HepG2 (cell line): ENCODE results near the gene TSPAN17. TPM values are rescaled to one million over a fixed set of nuclear protein-coding genes. Genes with fewer than 3 reads are reported as not detected.

ENCODE experiments used
- AKAP8 ChIP-seq: sonication (generic); formaldehyde crosslinking; IDR thresholded peaks from 2 replicates; pipeline ENCODE4 v1.5.1; 2020; ENCODE audit warnings: mild to moderate bottlenecking, missing genetic modification reagents
- CBX5 ChIP-seq: sonication (generic); formaldehyde crosslinking; IDR thresholded peaks from 2 replicates; pipeline ENCODE4 v1.4.0; 2020; ENCODE audit warnings: missing genetic modification reagents, borderline replicate concordance
- E2F5 ChIP-seq: sonication (generic); formaldehyde crosslinking; conservative IDR thresholded peaks from 2 replicates; pipeline ENCODE4 v1.4.0; 2020; ENCODE audit warnings: missing genetic modification reagents
- JARID2 ChIP-seq: sonication (generic); formaldehyde crosslinking; IDR thresholded peaks from 2 replicates; pipeline ENCODE4 v1.8.1; 2023; ENCODE audit warnings: missing genetic modification reagents, inconsistent platforms; ENCODE audit not compliant: insufficient replicate concordance
- MIER2 ChIP-seq: IDR thresholded peaks from 2 replicates; pipeline ENCODE4 v1.6.1; 2016; ENCODE audit warnings: missing biosample characterization, missing genetic modification reagents
- PHF8 ChIP-seq: sonication (generic); formaldehyde crosslinking; IDR thresholded peaks from 2 replicates; pipeline ENCODE4 v1.5.0; 2020; ENCODE audit warnings: missing genetic modification reagents
- POGZ ChIP-seq: sonication (generic); formaldehyde crosslinking; IDR thresholded peaks from 2 replicates; pipeline ENCODE4 v1.4.0; 2020; ENCODE audit warnings: mild to moderate bottlenecking, missing genetic modification reagents
- REL ChIP-seq: sonication (generic); formaldehyde crosslinking; conservative IDR thresholded peaks from 2 replicates; pipeline ENCODE4 v1.8.0; 2022; ENCODE audit warnings: mild to moderate bottlenecking, missing genetic modification reagents, moderate library complexity
- SRF ChIP-seq: IDR thresholded peaks from 2 replicates; pipeline ENCODE4 v1.6.1; 2011; ENCODE audit warnings: mild to moderate bottlenecking, low read depth, low read length, moderate library complexity
- ZEB1 ChIP-seq: IDR thresholded peaks from 2 replicates; pipeline ENCODE4 v1.6.1; 2012; ENCODE audit warnings: mild to moderate bottlenecking, low read depth, inconsistent platforms; ENCODE audit not compliant: insufficient replicate concordance
- ZNF660 ChIP-seq: sonication (generic); formaldehyde crosslinking; IDR thresholded peaks from 2 replicates; pipeline ENCODE4 v1.5.1; 2020; ENCODE audit warnings: mild to moderate bottlenecking, low read depth, missing genetic modification reagents, borderline replicate concordance
- ZNF670 ChIP-seq: sonication (generic); formaldehyde crosslinking; IDR thresholded peaks from 2 replicates; pipeline ENCODE4 v1.8.0; 2022; ENCODE audit warnings: mild to moderate bottlenecking, missing genetic modification reagents, borderline replicate concordance
- polyA plus RNA-seq, 8 experiments: library from polyadenylated mRNA; depleted of rRNA in 3 of 8; stranded (reverse) in 7 of 8; unstranded in 1 of 8; fragments of >200 nt; fragmentation: Illumina TruSeq in 4 of 8; extraction: Trizol in 4 of 8; gene quantifications; 2 replicates each; pipeline versions ENCODE4 v1.2.1 to v1.2.3, GENCODE V29; 2011 to 2016; ENCODE audit warnings: low read depth in 4 of 8, missing spikeins in 1 of 8, mixed read lengths in 1 of 8; ENCODE audit not compliant: insufficient read depth in 1 of 8
- total RNA-seq, 5 experiments: library from RNA; depleted of rRNA; stranded (reverse); fragments of >200 nt; fragmentation: Illumina TruSeq; extraction: Trizol; gene quantifications; 2 replicates each; pipeline ENCODE4 v1.2.3, GENCODE V29; 2016; ENCODE audit warnings: low read depth in 1 of 5
- TF ChIP-seq, protein P1 (sequence below): sonication (generic); formaldehyde crosslinking; IDR thresholded peaks from 2 replicates; pipeline ENCODE4 v1.5.0; 2020; ENCODE audit warnings: missing genetic modification reagents, mild to moderate bottlenecking, borderline replicate concordance
- TF ChIP-seq, protein P2 (sequence below): sonication (generic); formaldehyde crosslinking; IDR thresholded peaks from 2 replicates; pipeline ENCODE4 v1.9.0; 2021; ENCODE audit warnings: mild to moderate bottlenecking, missing genetic modification reagents
- TF ChIP-seq, protein P3 (sequence below): sonication (generic); formaldehyde crosslinking; IDR thresholded peaks from 2 replicates; pipeline ENCODE4 v1.8.1; 2022; ENCODE audit warnings: low read depth, mild to moderate bottlenecking, missing genetic modification reagents
- TF ChIP-seq, protein P4 (sequence below): sonication (generic); formaldehyde crosslinking; IDR thresholded peaks from 2 replicates; pipeline ENCODE4 v1.9.0; 2021; ENCODE audit warnings: missing genetic modification reagents, mild to moderate bottlenecking, borderline replicate concordance

Gene TSPAN17
- total and polyA plus RNA-seq, 2 of the 13 experiments (the other 11 are each of a cell fraction or from before 2014, with no cell fraction given), result 11.5 to 15.0 TPM

GRCh38 chr5:176647030-176647842 is at the start of gene TSPAN17 (continued):
- TF ChIP-seq, protein P1, sequence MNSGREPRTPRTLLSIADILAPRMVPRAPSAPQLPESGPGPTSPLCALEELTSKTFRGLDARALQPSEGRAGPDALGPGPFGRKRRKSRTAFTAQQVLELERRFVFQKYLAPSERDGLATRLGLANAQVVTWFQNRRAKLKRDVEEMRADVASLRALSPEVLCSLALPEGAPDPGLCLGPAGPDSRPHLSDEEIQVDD, result no peak
- TF ChIP-seq E2F5 (CRISPR knock-in tag), result no peak
- no peak for TF ChIP-seq ZNF660 (CRISPR knock-in tag)
- TF ChIP-seq MIER2 (CRISPR knock-in tag), result no peak
- TF ChIP-seq JARID2, result no peak
- peak; percentile 28; the same call in 1 of the 2 replicates for TF ChIP-seq SRF
- no peak for TF ChIP-seq ZEB1
- TF ChIP-seq, protein P2, sequence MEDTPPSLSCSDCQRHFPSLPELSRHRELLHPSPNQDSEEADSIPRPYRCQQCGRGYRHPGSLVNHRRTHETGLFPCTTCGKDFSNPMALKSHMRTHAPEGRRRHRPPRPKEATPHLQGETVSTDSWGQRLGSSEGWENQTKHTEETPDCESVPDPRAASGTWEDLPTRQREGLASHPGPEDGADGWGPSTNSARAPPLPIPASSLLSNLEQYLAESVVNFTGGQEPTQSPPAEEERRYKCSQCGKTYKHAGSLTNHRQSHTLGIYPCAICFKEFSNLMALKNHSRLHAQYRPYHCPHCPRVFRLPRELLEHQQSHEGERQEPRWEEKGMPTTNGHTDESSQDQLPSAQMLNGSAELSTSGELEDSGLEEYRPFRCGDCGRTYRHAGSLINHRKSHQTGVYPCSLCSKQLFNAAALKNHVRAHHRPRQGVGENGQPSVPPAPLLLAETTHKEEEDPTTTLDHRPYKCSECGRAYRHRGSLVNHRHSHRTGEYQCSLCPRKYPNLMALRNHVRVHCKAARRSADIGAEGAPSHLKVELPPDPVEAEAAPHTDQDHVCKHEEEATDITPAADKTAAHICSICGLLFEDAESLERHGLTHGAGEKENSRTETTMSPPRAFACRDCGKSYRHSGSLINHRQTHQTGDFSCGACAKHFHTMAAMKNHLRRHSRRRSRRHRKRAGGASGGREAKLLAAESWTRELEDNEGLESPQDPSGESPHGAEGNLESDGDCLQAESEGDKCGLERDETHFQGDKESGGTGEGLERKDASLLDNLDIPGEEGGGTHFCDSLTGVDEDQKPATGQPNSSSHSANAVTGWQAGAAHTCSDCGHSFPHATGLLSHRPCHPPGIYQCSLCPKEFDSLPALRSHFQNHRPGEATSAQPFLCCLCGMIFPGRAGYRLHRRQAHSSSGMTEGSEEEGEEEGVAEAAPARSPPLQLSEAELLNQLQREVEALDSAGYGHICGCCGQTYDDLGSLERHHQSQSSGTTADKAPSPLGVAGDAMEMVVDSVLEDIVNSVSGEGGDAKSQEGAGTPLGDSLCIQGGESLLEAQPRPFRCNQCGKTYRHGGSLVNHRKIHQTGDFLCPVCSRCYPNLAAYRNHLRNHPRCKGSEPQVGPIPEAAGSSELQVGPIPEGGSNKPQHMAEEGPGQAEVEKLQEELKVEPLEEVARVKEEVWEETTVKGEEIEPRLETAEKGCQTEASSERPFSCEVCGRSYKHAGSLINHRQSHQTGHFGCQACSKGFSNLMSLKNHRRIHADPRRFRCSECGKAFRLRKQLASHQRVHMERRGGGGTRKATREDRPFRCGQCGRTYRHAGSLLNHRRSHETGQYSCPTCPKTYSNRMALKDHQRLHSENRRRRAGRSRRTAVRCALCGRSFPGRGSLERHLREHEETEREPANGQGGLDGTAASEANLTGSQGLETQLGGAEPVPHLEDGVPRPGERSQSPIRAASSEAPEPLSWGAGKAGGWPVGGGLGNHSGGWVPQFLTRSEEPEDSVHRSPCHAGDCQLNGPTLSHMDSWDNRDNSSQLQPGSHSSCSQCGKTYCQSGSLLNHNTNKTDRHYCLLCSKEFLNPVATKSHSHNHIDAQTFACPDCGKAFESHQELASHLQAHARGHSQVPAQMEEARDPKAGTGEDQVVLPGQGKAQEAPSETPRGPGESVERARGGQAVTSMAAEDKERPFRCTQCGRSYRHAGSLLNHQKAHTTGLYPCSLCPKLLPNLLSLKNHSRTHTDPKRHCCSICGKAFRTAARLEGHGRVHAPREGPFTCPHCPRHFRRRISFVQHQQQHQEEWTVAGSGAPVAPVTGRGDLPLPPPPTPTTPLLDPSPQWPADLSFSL (CRISPR knock-in tag), result no peak
- TF ChIP-seq, protein P3, sequence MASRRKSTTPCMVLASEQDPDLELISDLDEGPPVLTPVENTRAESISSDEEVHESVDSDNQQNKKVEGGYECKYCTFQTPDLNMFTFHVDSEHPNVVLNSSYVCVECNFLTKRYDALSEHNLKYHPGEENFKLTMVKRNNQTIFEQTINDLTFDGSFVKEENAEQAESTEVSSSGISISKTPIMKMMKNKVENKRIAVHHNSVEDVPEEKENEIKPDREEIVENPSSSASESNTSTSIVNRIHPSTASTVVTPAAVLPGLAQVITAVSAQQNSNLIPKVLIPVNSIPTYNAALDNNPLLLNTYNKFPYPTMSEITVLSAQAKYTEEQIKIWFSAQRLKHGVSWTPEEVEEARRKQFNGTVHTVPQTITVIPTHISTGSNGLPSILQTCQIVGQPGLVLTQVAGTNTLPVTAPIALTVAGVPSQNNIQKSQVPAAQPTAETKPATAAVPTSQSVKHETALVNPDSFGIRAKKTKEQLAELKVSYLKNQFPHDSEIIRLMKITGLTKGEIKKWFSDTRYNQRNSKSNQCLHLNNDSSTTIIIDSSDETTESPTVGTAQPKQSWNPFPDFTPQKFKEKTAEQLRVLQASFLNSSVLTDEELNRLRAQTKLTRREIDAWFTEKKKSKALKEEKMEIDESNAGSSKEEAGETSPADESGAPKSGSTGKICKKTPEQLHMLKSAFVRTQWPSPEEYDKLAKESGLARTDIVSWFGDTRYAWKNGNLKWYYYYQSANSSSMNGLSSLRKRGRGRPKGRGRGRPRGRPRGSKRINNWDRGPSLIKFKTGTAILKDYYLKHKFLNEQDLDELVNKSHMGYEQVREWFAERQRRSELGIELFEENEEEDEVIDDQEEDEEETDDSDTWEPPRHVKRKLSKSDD (CRISPR knock-in tag), result no peak
- TF ChIP-seq AKAP8, result no peak
- TF ChIP-seq, protein P4, sequence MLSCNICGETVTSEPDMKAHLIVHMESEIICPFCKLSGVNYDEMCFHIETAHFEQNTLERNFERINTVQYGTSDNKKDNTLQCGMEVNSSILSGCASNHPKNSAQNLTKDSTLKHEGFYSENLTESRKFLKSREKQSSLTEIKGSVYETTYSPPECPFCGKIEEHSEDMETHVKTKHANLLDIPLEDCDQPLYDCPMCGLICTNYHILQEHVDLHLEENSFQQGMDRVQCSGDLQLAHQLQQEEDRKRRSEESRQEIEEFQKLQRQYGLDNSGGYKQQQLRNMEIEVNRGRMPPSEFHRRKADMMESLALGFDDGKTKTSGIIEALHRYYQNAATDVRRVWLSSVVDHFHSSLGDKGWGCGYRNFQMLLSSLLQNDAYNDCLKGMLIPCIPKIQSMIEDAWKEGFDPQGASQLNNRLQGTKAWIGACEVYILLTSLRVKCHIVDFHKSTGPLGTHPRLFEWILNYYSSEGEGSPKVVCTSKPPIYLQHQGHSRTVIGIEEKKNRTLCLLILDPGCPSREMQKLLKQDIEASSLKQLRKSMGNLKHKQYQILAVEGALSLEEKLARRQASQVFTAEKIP (CRISPR knock-in tag), result no peak
- no peak for TF ChIP-seq CBX5 (CRISPR knock-in tag)
- peak; percentile 25; the same call in 1 of the 2 replicates for TF ChIP-seq POGZ (CRISPR knock-in tag)
- TF ChIP-seq REL (CRISPR knock-in tag), result no peak
- TF ChIP-seq ZNF670 (CRISPR knock-in tag), result no peak
- TF ChIP-seq PHF8 (CRISPR knock-in tag), result peak; percentile 70
